HepG2 (cell line): ENCODE data around the gene RNASE2. TPM values are rescaled to one million over a fixed set of nuclear protein-coding genes. Genes with fewer than 3 reads are reported as not detected.

Source experiments
- ATAC-seq: fragments of 200-7000 bp; cut with Tn5 transposase; 3 replicates; pipeline ENCODE4 v1.9.1; 2020; ENCODE audit warnings: mild to moderate bottlenecking, moderate library complexity
- BruUV-seq: library from RNA; stranded (reverse); fragments of 400-500 nt; replicated peaks from 2 replicates; lab custom pipeline; 2021; lab: Mats Ljungman, UMichigan
- CTCF ChIA-PET: fragments of 300-600 bp; formaldehyde crosslinking; extraction: SDS; loops from one replicate; lab custom pipeline; 2021; ENCODE audit warnings: low total read pairs, inconsistent platforms, low intra/inter-chr PET ratio; lab: Yijun Ruan, JAX
- POLR2A ChIA-PET: fragments of 350-600 bp; sonication (Branson Sonifier 250); formaldehyde crosslinking; loops from one replicate; lab custom pipeline; 2020; ENCODE audit warnings: antibody characterized with exemption, inconsistent platforms; lab: Yijun Ruan, JAX
- DNase-seq: peaks from one replicate; pipeline ENCODE4 v3.0.0-alpha.2; 2015; ENCODE audit warnings: low spot score
- FAIRE-seq: peaks from 3 replicates; lab custom pipeline; 2011; peaks lifted over from hg19 to GRCh38; lab: Jason Lieb, UNC
- H2AFZ ChIP-seq: one replicate; pipeline ENCODE4 v1.6.1; 2011; ENCODE audit warnings: low read length, inconsistent platforms
- H3K27ac ChIP-seq: fragments of 300-600 bp; 3 replicates; pipeline ENCODE4 v1.8.0; 2011; ENCODE audit warnings: mixed run types, mild to moderate bottlenecking, mixed read lengths, low read length, inconsistent platforms; ENCODE audit not compliant: insufficient read depth; ENCODE audit errors: extremely low read length
- H3K27me3 ChIP-seq, 2 experiments: fragments of 200-600 bp in 1 of 2; 2 replicates in 1 of 2; 3 replicates in 1 of 2; pipeline versions ENCODE4 v1.6.0 to v1.8.0; 2011; ENCODE audit warnings: low read length in 2 of 2, mild to moderate bottlenecking in 2 of 2, moderate library complexity in 2 of 2, inconsistent platforms in 1 of 2; ENCODE audit not compliant: insufficient read depth in 2 of 2, control insufficient read depth in 1 of 2
- H3K36me3 ChIP-seq, 2 experiments: fragments of 200-600 bp in 1 of 2; replicated peaks in 1 of 2; 2 replicates in 1 of 2; 3 replicates in 1 of 2; pipeline versions ENCODE4 v1.5.1 to v1.8.0; 2011; ENCODE audit warnings: low read length in 2 of 2, inconsistent platforms in 1 of 2; ENCODE audit not compliant: insufficient read depth in 2 of 2, control insufficient read depth in 1 of 2
- H3K4me1 ChIP-seq: 2 replicates; pipeline ENCODE4 v1.5.1; 2012; ENCODE audit warnings: low read length, inconsistent platforms; ENCODE audit not compliant: insufficient read depth
- H3K4me2 ChIP-seq: 2 replicates; pipeline ENCODE4 v1.6.0; 2011; ENCODE audit warnings: low read depth, low read length, inconsistent platforms
- H3K4me3 ChIP-seq, 3 experiments: fragments of 200-600 bp in 1 of 3; sonication (generic), shearing (Covaris generic) in 1 of 3; replicated peaks in 1 of 3; 2 replicates each; pipeline ENCODE4 v1.5.1; 2011 to 2016; ENCODE audit warnings: low read length in 3 of 3, inconsistent platforms in 2 of 3, low read depth in 2 of 3, mild to moderate bottlenecking in 2 of 3, control low read depth in 1 of 3, mixed read lengths in 1 of 3; ENCODE audit not compliant: insufficient read depth in 1 of 3
- H3K79me2 ChIP-seq: one replicate; pipeline ENCODE4 v1.6.1; 2011; ENCODE audit warnings: low read length, inconsistent platforms; ENCODE audit not compliant: insufficient read depth
- H3K9ac ChIP-seq: 2 replicates; pipeline ENCODE4 v1.6.0; 2011; ENCODE audit warnings: mild to moderate bottlenecking, low read depth, low read length, inconsistent platforms; ENCODE audit not compliant: insufficient read depth
- H3K9me3 ChIP-seq: 2 replicates; pipeline ENCODE4 v1.5.1; 2012; ENCODE audit warnings: mild to moderate bottlenecking, low read length
- H4K20me1 ChIP-seq: 2 replicates; pipeline ENCODE4 v1.6.0; 2011; ENCODE audit warnings: inconsistent platforms, mild to moderate bottlenecking, low read length, moderate library complexity; ENCODE audit not compliant: insufficient read depth
- EEA1 ChIP-seq: sonication (generic); formaldehyde crosslinking; IDR thresholded peaks from 2 replicates; pipeline ENCODE4 v1.5.1; 2020; ENCODE audit warnings: mild to moderate bottlenecking, missing genetic modification reagents, borderline replicate concordance
- FOXO1 ChIP-seq: sonication (generic); formaldehyde crosslinking; IDR thresholded peaks from 2 replicates; pipeline ENCODE4 v1.4.0; 2020; ENCODE audit warnings: missing genetic modification reagents
- KAT7 ChIP-seq: IDR thresholded peaks from 2 replicates; pipeline ENCODE4 v1.6.1; 2018; ENCODE audit warnings: borderline replicate concordance, missing compliant biosample characterization
- MXD4 ChIP-seq: IDR thresholded peaks from 2 replicates; pipeline ENCODE4 v1.6.1; 2016; ENCODE audit warnings: mild to moderate bottlenecking, missing biosample characterization, missing genetic modification reagents
- MXI1 ChIP-seq: IDR thresholded peaks from 3 replicates; pipeline ENCODE4 v1.6.1; 2012; ENCODE audit warnings: low read depth, low read length, inconsistent platforms, borderline replicate concordance
- NKX3-1 ChIP-seq: sonication (generic); formaldehyde crosslinking; IDR thresholded peaks from 2 replicates; pipeline ENCODE4 v1.5.0; 2020; ENCODE audit warnings: missing genetic modification reagents
- RARA ChIP-seq: IDR thresholded peaks from 2 replicates; pipeline ENCODE4 v1.6.1; 2016; ENCODE audit warnings: missing genetic modification reagents, missing compliant biosample characterization
- ZBTB8A ChIP-seq: sonication (generic); formaldehyde crosslinking; IDR thresholded peaks from 2 replicates; pipeline ENCODE4 v1.4.0; 2020; ENCODE audit warnings: mild to moderate bottlenecking, low read depth, missing genetic modification reagents, borderline replicate concordance
- ZKSCAN8 ChIP-seq: IDR thresholded peaks from 2 replicates; pipeline ENCODE4 v1.6.1; 2016; ENCODE audit warnings: borderline replicate concordance, missing genetic modification reagents, missing compliant biosample characterization
- ZMYM2 ChIP-seq: sonication (generic); formaldehyde crosslinking; IDR thresholded peaks from 2 replicates; pipeline ENCODE4 v1.8.0; 2022; ENCODE audit warnings: mild to moderate bottlenecking, missing genetic modification reagents
- ZNF761 ChIP-seq: sonication (generic); formaldehyde crosslinking; conservative IDR thresholded peaks from 2 replicates; pipeline ENCODE4 v1.4.0; 2020; ENCODE audit warnings: mild to moderate bottlenecking, missing genetic modification reagents
- WGBS: methylation state at CpG from one replicate; pipeline ENCODE4 v1.1.6; 2017; ENCODE audit warnings: low lambda C conversion rate; 5-methylcytosine and 5-hydroxymethylcytosine counted together
- in situ Hi-C: cut with HindIII; loops from 2 replicates; pipeline ENCODE4 v1.10.0; 2017; ENCODE audit warnings: low pct_unique_long_range_greater_than_20kb; ENCODE audit not compliant: extremely low pct_ligation_motif_present
- intact Hi-C: fragments of 100-400 bp; cut with micrococcal nuclease; formaldehyde crosslinking; loops from one replicate; pipeline ENCODE4 v1.10.0; 2022; ENCODE audit not compliant: unreplicated experiment
- polyA plus RNA-seq, 8 experiments: library from polyadenylated mRNA; depleted of rRNA in 3 of 8; stranded (reverse) in 7 of 8; unstranded in 1 of 8; fragments of >200 nt; fragmentation: Illumina TruSeq in 4 of 8; extraction: Trizol in 4 of 8; gene quantifications; 2 replicates each; pipeline versions ENCODE4 v1.2.1 to v1.2.3, GENCODE V29; 2011 to 2016; ENCODE audit warnings: low read depth in 4 of 8, missing spikeins in 1 of 8, mixed read lengths in 1 of 8; ENCODE audit not compliant: insufficient read depth in 1 of 8
- total RNA-seq, 5 experiments: library from RNA; depleted of rRNA; stranded (reverse); fragments of >200 nt; fragmentation: Illumina TruSeq; extraction: Trizol; gene quantifications; 2 replicates each; pipeline ENCODE4 v1.2.3, GENCODE V29; 2016; ENCODE audit warnings: low read depth in 1 of 5
- TF ChIP-seq, protein P1 (sequence below): sonication (generic); formaldehyde crosslinking; IDR thresholded peaks from 2 replicates; pipeline ENCODE4 v1.8.0; 2022; ENCODE audit warnings: mild to moderate bottlenecking, missing genetic modification reagents; ENCODE audit not compliant: insufficient replicate concordance
- TF ChIP-seq, protein P2 (sequence below): sonication (generic); formaldehyde crosslinking; IDR thresholded peaks from 2 replicates; pipeline ENCODE4 v1.4.0; 2020; ENCODE audit warnings: missing genetic modification reagents, mild to moderate bottlenecking, borderline replicate concordance
- TF ChIP-seq, protein P3 (sequence below): sonication (generic); formaldehyde crosslinking; IDR thresholded peaks from 2 replicates; pipeline ENCODE4 v1.9.0; 2021; ENCODE audit warnings: missing genetic modification reagents, borderline replicate concordance

The RNASE2 gene
- total and polyA plus RNA-seq, 2 of the 13 experiments (the other 11 are each of a cell fraction or from before 2014, with no cell fraction given), result 0.69 TPM; not detected in 1

DNA sequence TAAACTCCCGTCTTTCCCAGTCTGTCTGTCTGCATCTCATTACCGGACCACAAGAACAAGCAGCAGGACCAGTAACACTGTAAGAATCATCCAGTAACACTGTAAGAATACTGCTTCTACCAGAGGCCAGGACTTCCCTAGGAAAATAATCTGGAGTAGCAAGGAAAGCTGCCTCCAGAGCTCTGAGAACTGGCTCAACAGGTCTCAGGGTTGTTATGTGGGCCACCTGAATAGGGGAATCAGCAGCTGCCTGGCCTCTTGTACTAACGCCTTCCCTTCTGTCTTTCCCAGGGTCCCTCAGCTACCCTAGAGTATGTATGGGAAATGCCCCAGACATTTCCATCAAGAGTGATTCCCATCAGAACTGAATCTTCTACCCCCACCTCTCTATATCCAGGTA, 42.9 kb downstream of the RNASE2 start (continued):
- TF ChIP-seq, protein P1, sequence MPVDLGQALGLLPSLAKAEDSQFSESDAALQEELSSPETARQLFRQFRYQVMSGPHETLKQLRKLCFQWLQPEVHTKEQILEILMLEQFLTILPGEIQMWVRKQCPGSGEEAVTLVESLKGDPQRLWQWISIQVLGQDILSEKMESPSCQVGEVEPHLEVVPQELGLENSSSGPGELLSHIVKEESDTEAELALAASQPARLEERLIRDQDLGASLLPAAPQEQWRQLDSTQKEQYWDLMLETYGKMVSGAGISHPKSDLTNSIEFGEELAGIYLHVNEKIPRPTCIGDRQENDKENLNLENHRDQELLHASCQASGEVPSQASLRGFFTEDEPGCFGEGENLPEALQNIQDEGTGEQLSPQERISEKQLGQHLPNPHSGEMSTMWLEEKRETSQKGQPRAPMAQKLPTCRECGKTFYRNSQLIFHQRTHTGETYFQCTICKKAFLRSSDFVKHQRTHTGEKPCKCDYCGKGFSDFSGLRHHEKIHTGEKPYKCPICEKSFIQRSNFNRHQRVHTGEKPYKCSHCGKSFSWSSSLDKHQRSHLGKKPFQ (CRISPR knock-in tag), result no peak
- TF ChIP-seq ZKSCAN8, result no peak
- TF ChIP-seq ZBTB8A (CRISPR knock-in tag), result no peak

DNA sequence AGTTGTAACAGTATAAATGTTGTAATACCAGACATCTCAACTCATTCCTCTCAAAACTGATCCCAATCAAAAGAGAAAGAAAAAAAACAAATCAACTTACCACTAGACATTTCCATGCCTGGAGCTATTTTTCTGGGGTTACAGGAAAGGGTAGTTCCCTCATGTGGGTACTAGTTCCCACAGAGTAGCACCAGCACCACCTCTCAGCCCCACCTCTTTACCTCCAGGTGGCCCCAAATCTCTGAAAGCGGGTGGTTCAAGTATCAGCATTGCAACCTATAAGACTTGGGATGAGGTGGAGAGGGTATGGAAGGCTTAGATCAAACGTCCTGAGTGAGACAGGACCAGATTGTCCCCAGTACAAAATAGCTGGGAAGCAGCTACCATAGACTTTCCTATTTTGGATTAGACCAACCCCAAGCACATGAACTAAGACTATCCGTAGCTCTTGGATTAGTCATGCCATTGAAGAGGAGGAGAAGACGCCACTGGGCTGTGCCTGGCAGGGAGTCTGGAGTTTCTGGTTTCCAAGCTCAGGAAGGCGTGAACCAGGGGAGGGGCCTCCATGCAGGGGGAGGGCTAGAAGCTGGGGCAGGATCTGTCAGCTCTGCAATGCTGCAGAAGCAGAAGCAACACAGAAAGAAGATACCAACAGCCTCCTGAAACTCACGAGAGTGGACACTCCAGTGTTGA, 43.5 kb downstream of the RNASE2 start, which contains the start of gene SLC39A2:
SLC39A2 (plus strand) TSS at position 620 of the 693 bp plus-strand sequence. CDS start 154 bp downstream, outside the sequence.
- POLR2A ChIA-PET, result no interaction called here
- Histone ChIP-seq H3K4me3 (no peak within 1 kb of the TSS), H3K27me3 (0 out of 5 replicates have a peak, but pooled peaks cover 0 to 1% of the 10 kb centered on the region in 2 experiments), H3K4me2 (no peak within 1 kb of the TSS), H3K27ac (no peak within 1 kb of the TSS), H3K36me3 (peaks cover 16 to 29% of the 10 kb centered on the region in 2 experiments), H3K4me1 (peaks cover 17% of the 10 kb centered on the region), H4K20me1 (no peaks in the 10 kb centered on the region), H3K9ac (no peak within 1 kb of the TSS), H3K79me2 (no peaks in the 10 kb centered on the region), H3K9me3 (no peaks in the 10 kb centered on the region), H2AFZ (no peak within 1 kb of the TSS)
- in situ Hi-C loops (loop anchor here (25.0 kb wide), 1 partner anchor 662 kb away; the partner anchor contains the start of genes CCNB1IP1 and PARP2), intact Hi-C loops (no loop called here)
- CTCF ChIA-PET, result no interaction called here
- WGBS, result 80% methylated on average over 6 of the region's 6 CpGs
- TF ChIP-seq MXD4 (no peak), ZNF761 (no peak), KAT7 (CRISPR knock-in tag) (no peak), ZMYM2 (CRISPR knock-in tag) (no peak), FOXO1 (no peak), MXI1 (no peak), NKX3-1 (no peak), EEA1 (CRISPR knock-in tag) (no peak), RARA (CRISPR knock-in tag) (no peak)
- TF ChIP-seq, protein P2, sequence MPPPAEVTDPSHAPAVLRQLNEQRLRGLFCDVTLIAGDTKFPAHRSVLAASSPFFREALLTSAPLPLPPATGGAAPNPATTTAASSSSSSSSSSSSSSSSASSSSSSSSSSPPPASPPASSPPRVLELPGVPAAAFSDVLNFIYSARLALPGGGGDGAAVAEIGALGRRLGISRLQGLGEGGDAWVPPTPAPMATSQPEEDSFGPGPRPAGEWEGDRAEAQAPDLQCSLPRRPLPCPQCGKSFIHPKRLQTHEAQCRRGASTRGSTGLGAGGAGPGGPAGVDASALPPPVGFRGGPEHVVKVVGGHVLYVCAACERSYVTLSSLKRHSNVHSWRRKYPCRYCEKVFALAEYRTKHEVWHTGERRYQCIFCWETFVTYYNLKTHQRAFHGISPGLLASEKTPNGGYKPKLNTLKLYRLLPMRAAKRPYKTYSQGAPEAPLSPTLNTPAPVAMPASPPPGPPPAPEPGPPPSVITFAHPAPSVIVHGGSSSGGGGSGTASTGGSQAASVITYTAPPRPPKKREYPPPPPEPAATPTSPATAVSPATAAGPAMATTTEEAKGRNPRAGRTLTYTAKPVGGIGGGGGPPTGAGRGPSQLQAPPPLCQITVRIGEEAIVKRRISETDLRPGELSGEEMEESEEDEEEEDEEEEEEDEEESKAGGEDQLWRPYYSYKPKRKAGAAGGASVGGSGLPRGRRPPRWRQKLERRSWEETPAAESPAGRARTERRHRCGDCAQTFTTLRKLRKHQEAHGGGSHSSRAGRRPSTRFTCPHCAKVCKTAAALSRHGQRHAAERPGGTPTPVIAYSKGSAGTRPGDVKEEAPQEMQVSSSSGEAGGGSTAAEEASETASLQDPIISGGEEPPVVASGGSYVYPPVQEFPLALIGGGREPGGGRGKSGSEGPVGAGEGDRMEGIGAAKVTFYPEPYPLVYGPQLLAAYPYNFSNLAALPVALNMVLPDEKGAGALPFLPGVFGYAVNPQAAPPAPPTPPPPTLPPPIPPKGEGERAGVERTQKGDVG (CRISPR knock-in tag), result no peak
- TF ChIP-seq, protein P3, sequence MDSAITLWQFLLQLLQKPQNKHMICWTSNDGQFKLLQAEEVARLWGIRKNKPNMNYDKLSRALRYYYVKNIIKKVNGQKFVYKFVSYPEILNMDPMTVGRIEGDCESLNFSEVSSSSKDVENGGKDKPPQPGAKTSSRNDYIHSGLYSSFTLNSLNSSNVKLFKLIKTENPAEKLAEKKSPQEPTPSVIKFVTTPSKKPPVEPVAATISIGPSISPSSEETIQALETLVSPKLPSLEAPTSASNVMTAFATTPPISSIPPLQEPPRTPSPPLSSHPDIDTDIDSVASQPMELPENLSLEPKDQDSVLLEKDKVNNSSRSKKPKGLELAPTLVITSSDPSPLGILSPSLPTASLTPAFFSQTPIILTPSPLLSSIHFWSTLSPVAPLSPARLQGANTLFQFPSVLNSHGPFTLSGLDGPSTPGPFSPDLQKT (CRISPR knock-in tag), result no peak
- no TSS peak for BruUV-seq
- DNase-seq, result no peak
- no peak for FAIRE-seq
- no peak for ATAC-seq
